OCI-LY7 (cell line): ENCODE data around the gene ULK4. TPM values are rescaled to one million over a fixed set of nuclear protein-coding genes. Genes with fewer than 3 reads are reported as not detected.
"Not testable (repeated sequence)": the region's sequence is repeated elsewhere in the genome, so short reads cannot be mapped to it uniquely, and the experiment has no call there.

Source experiments
- BruUV-seq: library from RNA; stranded (reverse); fragments of 400-500 nt; replicated peaks from 2 replicates; lab custom pipeline; 2021; lab: Mats Ljungman, UMichigan
- CTCF ChIA-PET: fragments of 300-600 bp; sonication (Branson Sonifier 250); formaldehyde crosslinking; loops from one replicate; lab custom pipeline; 2022; ENCODE audit warnings: antibody characterized with exemption; ENCODE audit not compliant: unreplicated experiment; lab: Charles Lee
- POLR2A ChIA-PET: fragments of 300-600 bp; sonication (Branson Sonifier 250); formaldehyde crosslinking; loops from one replicate; lab custom pipeline; 2022; ENCODE audit warnings: antibody characterized with exemption; lab: Charles Lee
- DNase-seq: peaks from one replicate; pipeline ENCODE4 v3.0.0-alpha.2; 2015; ENCODE audit warnings: low spot score
- H2AFZ ChIP-seq: fragments of 200-600 bp; sonication (generic), shearing (Covaris generic); 2 replicates; pipeline ENCODE4 v1.6.1; 2014; ENCODE audit warnings: mild to moderate bottlenecking, antibody characterized with exemption, low read length, moderate library complexity
- H3K27ac ChIP-seq: fragments of 200-600 bp; sonication (generic); 2 replicates; pipeline ENCODE4 v1.5.1; 2014; ENCODE audit warnings: mixed run types, low read depth, mild to moderate bottlenecking, moderate library complexity, low read length, inconsistent platforms; ENCODE audit not compliant: poor library complexity, severe bottlenecking
- H3K36me3 ChIP-seq: fragments of 200-600 bp; sonication (generic); 2 replicates; pipeline ENCODE4 v1.6.1; 2014; ENCODE audit warnings: mild to moderate bottlenecking, antibody characterized with exemption, low read length, moderate library complexity, mixed read lengths; ENCODE audit not compliant: insufficient read depth
- H3K4me1 ChIP-seq: fragments of 200-600 bp; sonication (generic); 2 replicates; pipeline ENCODE4 v1.5.1; 2014; ENCODE audit warnings: mild to moderate bottlenecking, low read length; ENCODE audit not compliant: insufficient read depth, poor library complexity, severe bottlenecking
- H3K4me2 ChIP-seq: fragments of 200-600 bp; sonication (generic); 2 replicates; pipeline ENCODE4 v1.6.1; 2014; ENCODE audit warnings: mild to moderate bottlenecking, low read length
- H3K4me3 ChIP-seq: fragments of 200-600 bp; sonication (generic); 2 replicates; pipeline ENCODE4 v1.5.1; 2014; ENCODE audit warnings: mild to moderate bottlenecking, low read depth, low read length; ENCODE audit not compliant: poor library complexity, severe bottlenecking
- H3K79me2 ChIP-seq: fragments of 200-600 bp; sonication (generic); 2 replicates; pipeline ENCODE4 v1.6.1; 2016; ENCODE audit warnings: low read depth, mild to moderate bottlenecking, low read length, moderate library complexity, mixed read lengths; ENCODE audit not compliant: insufficient read depth
- H3K9me2 ChIP-seq: fragments of 200-600 bp; sonication (generic); 2 replicates; pipeline ENCODE4 v1.6.1; 2016; ENCODE audit warnings: mild to moderate bottlenecking, low read length, mixed read lengths; ENCODE audit not compliant: insufficient read depth
- H3K9me3 ChIP-seq: fragments of 200-600 bp; sonication (generic); 2 replicates; pipeline ENCODE4 v1.6.1; 2014; ENCODE audit warnings: mild to moderate bottlenecking, mixed run types, low read length, mixed read lengths
- H4K20me1 ChIP-seq: fragments of 200-600 bp; sonication (generic); 2 replicates; pipeline ENCODE4 v1.6.1; 2014; ENCODE audit warnings: mild to moderate bottlenecking, antibody characterized with exemption, low read length, moderate library complexity, mixed read lengths; ENCODE audit not compliant: insufficient read depth
- EZH2phosphoT487 ChIP-seq: fragments of 200-600 bp; sonication (generic); IDR thresholded peaks from 2 replicates; pipeline ENCODE4 v1.6.1; 2018; ENCODE audit warnings: low read depth, borderline replicate concordance, mild to moderate bottlenecking, mixed run types, antibody characterized with exemption, low read length, moderate library complexity, mixed read lengths
- intact Hi-C: fragments of 100-400 bp; cut with micrococcal nuclease; formaldehyde crosslinking; loops from one replicate; pipeline ENCODE4 v1.10.0; 2022; ENCODE audit not compliant: unreplicated experiment
- total RNA-seq, 2 experiments: library from RNA; depleted of rRNA in 1 of 2; stranded (reverse); fragments of >200 nt in 1 of 2; shearing (Covaris generic) in 1 of 2; gene quantifications; 2 replicates each; pipeline ENCODE4 v1.2.3, GENCODE V29; 2014 to 2022
- TF ChIP-seq, protein P1 (sequence below): fragments of 200-600 bp; sonication (generic); conservative IDR thresholded peaks from 2 replicates; pipeline ENCODE4 v1.5.1; 2014; ENCODE audit warnings: mild to moderate bottlenecking, antibody characterized with exemption, low read length, moderate library complexity, mixed read lengths

The ULK4 gene
- total RNA-seq, 2 experiments from 2014 or later: 18.9 to 21.0 TPM

DNA sequence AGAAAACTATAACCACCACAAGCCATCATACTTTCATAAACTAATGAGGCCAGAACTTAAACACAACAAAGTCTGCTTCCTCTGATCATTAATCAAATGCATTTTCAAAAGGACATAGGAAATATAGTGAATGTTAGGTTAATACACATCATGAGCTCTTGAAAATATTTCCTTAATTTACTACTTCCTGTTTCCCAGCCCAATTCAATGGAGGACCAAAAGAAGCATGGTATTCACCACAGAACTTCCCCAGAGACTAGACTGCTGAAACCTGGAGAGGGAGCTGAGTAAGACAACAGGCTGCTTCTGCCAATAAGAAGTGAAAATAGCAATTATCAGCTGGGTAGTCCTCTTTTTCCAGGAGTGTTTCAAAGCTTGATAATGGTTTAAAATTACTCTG, 250.3 kb downstream of the ULK4 start:
- BruUV-seq: no TSS peak
- Histone ChIP-seq H3K4me2 (no peak overlapping the region), H3K36me3 (no peaks in the 10 kb centered on the region), H3K4me1 (no peaks in the 10 kb centered on the region), H3K27ac (no peak overlapping the region), H3K4me3 (no peak overlapping the region), H3K79me2 (no peaks in the 10 kb centered on the region), H3K9me3 (no peaks in the 10 kb centered on the region), H4K20me1 (no peaks in the 10 kb centered on the region), H3K9me2 (no peaks in the 10 kb centered on the region), H2AFZ (no peak overlapping the region)
- DNase-seq: no peak
- no peak for TF ChIP-seq EZH2phosphoT487
- TF ChIP-seq, protein P1, sequence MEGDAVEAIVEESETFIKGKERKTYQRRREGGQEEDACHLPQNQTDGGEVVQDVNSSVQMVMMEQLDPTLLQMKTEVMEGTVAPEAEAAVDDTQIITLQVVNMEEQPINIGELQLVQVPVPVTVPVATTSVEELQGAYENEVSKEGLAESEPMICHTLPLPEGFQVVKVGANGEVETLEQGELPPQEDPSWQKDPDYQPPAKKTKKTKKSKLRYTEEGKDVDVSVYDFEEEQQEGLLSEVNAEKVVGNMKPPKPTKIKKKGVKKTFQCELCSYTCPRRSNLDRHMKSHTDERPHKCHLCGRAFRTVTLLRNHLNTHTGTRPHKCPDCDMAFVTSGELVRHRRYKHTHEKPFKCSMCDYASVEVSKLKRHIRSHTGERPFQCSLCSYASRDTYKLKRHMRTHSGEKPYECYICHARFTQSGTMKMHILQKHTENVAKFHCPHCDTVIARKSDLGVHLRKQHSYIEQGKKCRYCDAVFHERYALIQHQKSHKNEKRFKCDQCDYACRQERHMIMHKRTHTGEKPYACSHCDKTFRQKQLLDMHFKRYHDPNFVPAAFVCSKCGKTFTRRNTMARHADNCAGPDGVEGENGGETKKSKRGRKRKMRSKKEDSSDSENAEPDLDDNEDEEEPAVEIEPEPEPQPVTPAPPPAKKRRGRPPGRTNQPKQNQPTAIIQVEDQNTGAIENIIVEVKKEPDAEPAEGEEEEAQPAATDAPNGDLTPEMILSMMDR: no peak
- ChIA-PET CTCF (no interaction called here), POLR2A (interaction anchor here (0.6 to 1.3 kb wide), 2 partner anchors 13 to 978 kb away, joined by 3 read pairs; no protein-coding TSS in a partner anchor)
- intact Hi-C loops: no loop called here

DNA sequence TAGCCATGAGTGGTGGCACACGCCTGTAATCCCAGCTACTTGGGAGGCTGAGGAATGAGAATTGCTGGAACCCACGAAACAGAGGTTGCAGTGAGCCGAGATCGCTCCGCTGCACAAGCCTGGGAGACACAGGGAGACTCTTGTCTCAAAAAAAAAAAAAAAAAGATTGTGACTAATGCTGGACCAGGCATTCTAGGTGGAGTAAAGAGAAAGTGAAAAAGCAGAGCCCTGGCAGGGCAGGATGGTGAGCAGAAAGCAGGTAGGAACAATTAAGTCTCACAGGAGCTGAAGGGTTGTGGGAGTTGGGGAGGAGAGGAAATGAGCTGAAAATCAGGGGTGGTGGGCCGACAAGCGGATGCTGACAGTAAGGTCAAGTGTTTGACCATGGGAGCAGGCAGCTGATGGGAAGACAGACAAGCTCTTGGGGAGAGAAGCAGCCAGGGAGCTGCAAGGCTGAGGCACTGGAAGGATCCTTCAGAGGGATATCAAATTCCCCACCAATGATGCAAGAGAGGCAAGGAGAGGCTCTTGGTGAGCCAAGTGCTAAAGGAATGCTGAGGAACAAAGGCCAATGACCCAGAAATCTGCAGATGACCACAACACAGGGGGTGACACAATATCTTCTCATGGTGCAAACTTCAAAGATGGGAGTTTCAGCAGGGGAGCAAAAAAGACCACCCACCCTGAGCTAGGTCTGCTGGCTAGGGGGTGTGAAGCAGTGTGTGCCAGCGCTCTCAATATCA, 251.1 kb downstream of the ULK4 start:
- CTCF ChIA-PET: no interaction called here
- no peaks in the 10 kb centered on the region for H3K36me3 ChIP-seq
- POLR2A ChIA-PET: interaction anchor here (0.7 kb wide), 1 partner anchor 1497 kb away, joined by 3 read pairs; no protein-coding TSS in a partner anchor
- no peaks in the 10 kb centered on the region for H4K20me1 ChIP-seq
- intact Hi-C loops: no loop called here
- no peak for DNase-seq
- H3K9me3 ChIP-seq: no peaks in the 10 kb centered on the region
- no peak overlapping the region for H3K27ac ChIP-seq
- H3K79me2 ChIP-seq: no peaks in the 10 kb centered on the region
- H3K4me1 ChIP-seq: no peaks in the 10 kb centered on the region
- no peaks in the 10 kb centered on the region for H3K9me2 ChIP-seq
- BruUV-seq: no TSS peak
- no peak for TF ChIP-seq EZH2phosphoT487
- TF ChIP-seq, protein P1: no peak
- H3K4me2 ChIP-seq: no peak overlapping the region
- H2AFZ ChIP-seq: no peak overlapping the region
- H3K4me3 ChIP-seq: no peak overlapping the region

DNA sequence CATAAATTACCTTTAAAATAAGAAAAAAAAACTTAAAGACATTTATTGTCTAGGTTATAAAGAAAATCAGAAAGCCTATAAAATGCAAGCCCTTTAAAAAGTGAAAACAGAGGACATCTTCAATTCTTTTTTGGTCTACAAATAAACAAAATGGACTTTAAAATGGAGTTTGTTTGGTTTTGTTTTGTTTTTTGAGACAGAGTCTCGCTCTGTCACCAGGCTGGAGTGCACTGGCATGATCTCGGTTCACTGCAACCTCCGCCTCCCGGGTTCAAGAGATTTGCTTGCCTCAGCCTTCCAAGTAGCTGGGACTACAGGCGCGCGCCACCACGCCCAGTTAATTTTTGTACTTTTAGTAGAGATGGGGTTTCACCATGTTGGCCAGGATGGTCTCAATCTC, 252.7 kb downstream of the ULK4 start:
- intact Hi-C loops, BruUV-seq: not testable (repeated sequence)

More for the DNA sequence above, 252.7 kb downstream of the ULK4 start:
- H3K4me1 ChIP-seq, H3K27ac ChIP-seq, H3K9me3 ChIP-seq, H3K9me2 ChIP-seq, CTCF ChIA-PET, H3K4me3 ChIP-seq, H4K20me1 ChIP-seq, H3K4me2 ChIP-seq, H3K79me2 ChIP-seq, H2AFZ ChIP-seq, POLR2A ChIA-PET, DNase-seq, H3K36me3 ChIP-seq: not testable (repeated sequence)
